ENCODE results near the gene EI24. TPM values are rescaled to one million over a fixed set of nuclear protein-coding genes. Genes with fewer than 3 reads are reported as not detected.

EI24 gene
- total and polyA plus RNA-seq, 2 of the 4 experiments (the other 2 are of a cell fraction), result 89.7 to 95.9 TPM

- peak; percentile 95 for TF ChIP-seq USF2 (IDR thresholded peaks at IDR 0.05; ENCODE audit: low read depth, low read length)
These were observed 23.2 kb downstream of the EI24 start, which contains the start of gene STT3A (continued) for GRCh38 chr11:125592305-125593113.

- peak overlapping the region; percentile 94 for H2AK5ac ChIP-seq (ENCODE audit: low read depth, low read length)
- 0 out of 2 replicates have a peak, but pooled peaks cover 2% of the 10 kb centered on the region for H3K4me1 ChIP-seq (ENCODE audit: control insufficient read depth, insufficient read depth, low read length)
- peak overlapping the region; percentile 96 for H3K23ac ChIP-seq (ENCODE audit: low read depth, low read length)
- H3K36me3 ChIP-seq (ENCODE audit: control insufficient read depth, insufficient read depth, low read length), result peaks cover 3% of the 10 kb centered on the region; the same call in 1 of the 2 replicates
- peak overlapping the region; percentile 79 for H2BK5ac ChIP-seq (ENCODE audit: low read depth, low read length, poor library complexity, severe bottlenecking)
- TF ChIP-seq RAD21 (IDR thresholded peaks at IDR 0.05; ENCODE audit: low read length) (no peak), CTCF (conservative IDR thresholded peaks at IDR 0.05; ENCODE audit: low read depth, low read length) (no peak), MAFK (IDR thresholded peaks at IDR 0.05; ENCODE audit: low read depth, low read length) (no peak), USF2 (IDR thresholded peaks at IDR 0.05; ENCODE audit: low read depth, low read length) (no peak), RCOR1 (IDR thresholded peaks at IDR 0.05; ENCODE audit: insufficient replicate concordance, low read length) (no peak), NFE2L2 (IDR thresholded peaks at IDR 0.05; ENCODE audit: low read depth, low read length) (no peak), POLR2A (IDR thresholded peaks at IDR 0.05; ENCODE audit: low read depth, low read length) (no peak), SMC3 (IDR thresholded peaks at IDR 0.05; ENCODE audit: low read depth, low read length) (no peak), FOS (IDR thresholded peaks at IDR 0.05; ENCODE audit: low read depth, low read length) (no peak), CHD1 (IDR thresholded peaks at IDR 0.05; ENCODE audit: low read depth, low read length) (no peak), BHLHE40 (IDR thresholded peaks at IDR 0.05; ENCODE audit: low read depth, low read length) (no peak)
- CTCF ChIA-PET, result no interaction called here
- no peaks in the 10 kb centered on the region for H3K27me3 ChIP-seq (ENCODE audit: control insufficient read depth, insufficient read depth, low read length)
- peak overlapping the region; percentile 78 for H4K5ac ChIP-seq (ENCODE audit: low read depth, low read length)
- WGBS, 2 experiments (ENCODE audit: extremely low coverage in 2 of 2, insufficient read length in 1 of 2), result 0% methylated on average over 11 of the region's 18 CpGs; no CpG with 5 or more reads in 1 of the 2 experiments
- H3K4me2 ChIP-seq (ENCODE audit: low read depth, low read length), result peak overlapping the region; percentile 97
- peaks cover 0 to 34% of the 10 kb centered on the region in 2 experiments; a peak in 3 of 4 replicates for H3K79me1 ChIP-seq (ENCODE audit: low read depth in 1 of 2, low read length in 2 of 2)
- H3K14ac ChIP-seq (replicated peaks; ENCODE audit: low read depth, low read length), result peak overlapping the region; percentile 95
- peak overlapping the region; percentile 96 for H3K4ac ChIP-seq (ENCODE audit: low read depth, low read length)
- no TSS peak for BruUV-seq (replicated peaks)
- peak overlapping the region; percentile 75 to 90 for H4K8ac ChIP-seq (ENCODE audit: low read depth in 2 of 2, low read length in 2 of 2)
- no peak overlapping the region for H2BK20ac ChIP-seq (ENCODE audit: low read depth, low read length)
- H3K9me1 ChIP-seq (ENCODE audit: insufficient read depth, low read length), result no peaks in the 10 kb centered on the region
- ATAC-seq (ENCODE audit: low read depth), result peak; percentile 33
- peak overlapping the region; percentile 89 for H3K56ac ChIP-seq (ENCODE audit: extremely low read depth, insufficient read depth, low read length)
- H3K9ac ChIP-seq (ENCODE audit: low read depth, low read length), result peak overlapping the region; percentile 91
- peak overlapping the region; percentile 87 for H3K27ac ChIP-seq (ENCODE audit: insufficient read depth, low read length)
- no peaks in the 10 kb centered on the region for H3K9me3 ChIP-seq (ENCODE audit: control insufficient read depth, insufficient read depth, low read length)
- POLR2A ChIA-PET (ENCODE audit: unreplicated experiment), result no interaction called here
- H3K4me3 ChIP-seq (ENCODE audit: insufficient read depth, low read depth, low read length), result peak overlapping the region; percentile 76
- peak overlapping the region; percentile 93 for H4K91ac ChIP-seq (ENCODE audit: insufficient read depth, low read depth, low read length)
- peaks cover 6% of the 10 kb centered on the region; the same call in 1 of the 2 replicates for H4K20me1 ChIP-seq (ENCODE audit: insufficient read depth, low read length)
- peak; percentile 46 for DNase-seq
- in situ Hi-C loops (cut with MboI; ENCODE audit: low sequenced_read_pairs) (loop anchor here (25.0 kb wide), 1 partner anchor 956 kb away; no protein-coding TSS in a partner anchor), dilution Hi-C loops (cut with HindIII; ENCODE audit: low sequenced_read_pairs, unreplicated experiment) (no loop called here), intact Hi-C loops (cut with micrococcal nuclease) (no loop called here)
- H3K18ac ChIP-seq (ENCODE audit: low read depth, low read length), result peak overlapping the region; percentile 62; the same call in 1 of the 2 replicates
- H2BK15ac ChIP-seq (ENCODE audit: low read depth, low read length), result no peak overlapping the region
- H2AK9ac ChIP-seq (replicated peaks; ENCODE audit: low read depth, low read length, poor library complexity), result peak overlapping the region; percentile 99
- H2BK120ac ChIP-seq (ENCODE audit: low read depth, low read length), result peak overlapping the region; percentile 63
- H2AFZ ChIP-seq (replicated peaks; ENCODE audit: low read length, poor library complexity), result peak overlapping the region; percentile 94
These were observed 24.0 kb downstream of the EI24 start for GRCh38 chr11:125593114-125593820.

All from IMR-90 (cell line).